SK-N-SH (cell line): ENCODE measurements around the gene SVOP.

Experiments
- EP300 ChIP-seq, 2 experiments: IDR thresholded peaks; 2 replicates each; pipeline versions ENCODE4 v1.4.0 to v1.6.1; 2012; ENCODE audit warnings: borderline replicate concordance in 1 of 2, low read depth in 1 of 2, low read length in 1 of 2
- YY1 ChIP-seq: IDR thresholded peaks from 2 replicates; pipeline ENCODE4 v1.4.0; 2012; ENCODE audit warnings: low read depth, mild to moderate bottlenecking
- TF ChIP-seq, protein P1 (sequence below): fragments of 200-600 bp; sonication (generic); IDR thresholded peaks from 2 replicates; pipeline ENCODE4 v1.6.1; 2017; ENCODE audit warnings: antibody characterized with exemption, mild to moderate bottlenecking, moderate library complexity

DNA sequence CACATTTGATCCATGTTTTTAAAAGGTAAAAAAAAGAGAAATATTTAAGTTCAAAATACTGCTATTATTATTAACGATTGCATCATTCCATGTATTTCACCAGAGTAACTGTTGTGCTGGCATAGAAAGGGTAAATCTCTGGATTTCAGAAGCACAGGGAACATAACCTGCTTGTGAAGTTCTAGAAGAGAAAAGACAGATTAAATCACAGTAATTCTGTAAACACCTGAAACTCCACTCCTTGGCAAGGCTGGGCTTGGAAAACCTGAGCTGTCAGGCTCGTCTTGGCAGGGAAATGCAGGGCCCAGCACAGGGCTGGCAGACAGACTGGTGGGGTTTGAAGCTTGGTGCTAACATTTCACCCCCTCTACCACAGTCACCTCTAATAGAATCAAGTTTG is 35.1 kb downstream of the SVOP start:
- TF ChIP-seq, protein P1, sequence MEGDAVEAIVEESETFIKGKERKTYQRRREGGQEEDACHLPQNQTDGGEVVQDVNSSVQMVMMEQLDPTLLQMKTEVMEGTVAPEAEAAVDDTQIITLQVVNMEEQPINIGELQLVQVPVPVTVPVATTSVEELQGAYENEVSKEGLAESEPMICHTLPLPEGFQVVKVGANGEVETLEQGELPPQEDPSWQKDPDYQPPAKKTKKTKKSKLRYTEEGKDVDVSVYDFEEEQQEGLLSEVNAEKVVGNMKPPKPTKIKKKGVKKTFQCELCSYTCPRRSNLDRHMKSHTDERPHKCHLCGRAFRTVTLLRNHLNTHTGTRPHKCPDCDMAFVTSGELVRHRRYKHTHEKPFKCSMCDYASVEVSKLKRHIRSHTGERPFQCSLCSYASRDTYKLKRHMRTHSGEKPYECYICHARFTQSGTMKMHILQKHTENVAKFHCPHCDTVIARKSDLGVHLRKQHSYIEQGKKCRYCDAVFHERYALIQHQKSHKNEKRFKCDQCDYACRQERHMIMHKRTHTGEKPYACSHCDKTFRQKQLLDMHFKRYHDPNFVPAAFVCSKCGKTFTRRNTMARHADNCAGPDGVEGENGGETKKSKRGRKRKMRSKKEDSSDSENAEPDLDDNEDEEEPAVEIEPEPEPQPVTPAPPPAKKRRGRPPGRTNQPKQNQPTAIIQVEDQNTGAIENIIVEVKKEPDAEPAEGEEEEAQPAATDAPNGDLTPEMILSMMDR: no peak
- no peak for TF ChIP-seq YY1
- no peak for TF ChIP-seq EP300 (IDR thresholded peaks at IDR 0.05; ENCODE audit: borderline replicate concordance in 1 of 2, low read depth in 1 of 2, low read length in 1 of 2)
